GM21526 (cell line): ENCODE data around the gene BCAS3.
"Not testable (repeated sequence)": the region's sequence is repeated elsewhere in the genome, so short reads cannot be mapped to it uniquely, and the experiment has no call there.

Source experiments
- ATAC-seq: cut with Tn5 transposase; IDR thresholded peaks from one replicate; pipeline ENCODE4 v1.9.1; 2021; ENCODE audit warnings: moderate library complexity; ENCODE audit not compliant: unreplicated experiment, low FRiP score

BCAS3 gene

DNA sequence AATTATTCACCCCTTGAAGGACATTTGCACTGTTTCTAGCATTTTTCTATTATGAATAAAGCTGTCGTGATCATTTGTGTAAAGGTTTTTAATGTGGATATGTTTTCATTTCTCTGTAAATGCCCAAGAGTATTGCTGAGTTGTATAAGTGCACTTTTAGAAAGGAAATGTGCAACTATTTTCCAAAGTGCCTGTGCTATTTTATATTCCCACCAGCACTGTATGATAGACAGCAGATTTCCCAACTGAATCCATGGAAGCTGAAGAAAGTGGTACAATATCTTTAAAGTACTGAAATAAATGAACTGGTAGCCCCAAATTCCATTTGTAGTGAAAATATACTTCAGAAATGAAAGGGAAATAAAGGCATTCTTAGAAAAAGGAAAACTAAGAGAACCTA is 238.4 kb downstream of the BCAS3 start:
- ATAC-seq, result no peak

DNA sequence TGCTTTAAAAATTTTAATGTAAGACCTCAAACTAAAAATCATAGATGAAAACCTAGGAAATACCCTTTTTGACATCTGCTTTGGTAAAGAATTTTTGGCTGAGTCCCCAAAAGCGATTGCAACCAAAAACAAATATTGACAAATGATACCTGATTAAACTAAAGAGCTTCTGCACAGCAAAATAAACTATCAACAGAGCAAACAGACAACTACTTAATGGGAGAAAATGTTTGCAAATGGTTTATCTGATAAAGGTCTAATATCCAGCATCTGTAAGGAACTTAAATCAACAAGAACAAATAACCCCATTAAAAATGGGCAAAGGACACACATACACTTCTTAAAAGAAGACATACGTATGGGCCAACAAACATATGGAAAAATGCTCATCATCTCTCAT is 242.5 kb downstream of the BCAS3 start:
- no peak for ATAC-seq

DNA sequence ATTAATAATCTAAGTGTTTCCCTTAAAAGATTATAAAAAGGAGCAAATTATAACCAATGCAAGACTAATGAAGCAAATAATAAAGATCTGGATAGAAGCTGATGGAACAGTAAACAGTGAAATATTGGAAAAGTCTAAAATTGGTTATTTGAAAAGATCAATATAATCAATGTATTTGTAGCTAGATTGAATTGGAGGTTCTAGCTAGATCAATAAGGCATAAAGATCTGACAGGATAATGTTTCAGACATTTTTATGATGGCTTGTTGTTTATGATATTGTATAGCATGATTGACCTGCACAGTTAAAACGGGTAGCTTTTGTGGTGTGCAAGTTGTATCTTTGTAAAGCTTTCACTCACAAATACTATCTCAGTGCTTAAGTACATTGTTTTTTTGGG is 245.3 kb downstream of the BCAS3 start:
- no peak for ATAC-seq

DNA sequence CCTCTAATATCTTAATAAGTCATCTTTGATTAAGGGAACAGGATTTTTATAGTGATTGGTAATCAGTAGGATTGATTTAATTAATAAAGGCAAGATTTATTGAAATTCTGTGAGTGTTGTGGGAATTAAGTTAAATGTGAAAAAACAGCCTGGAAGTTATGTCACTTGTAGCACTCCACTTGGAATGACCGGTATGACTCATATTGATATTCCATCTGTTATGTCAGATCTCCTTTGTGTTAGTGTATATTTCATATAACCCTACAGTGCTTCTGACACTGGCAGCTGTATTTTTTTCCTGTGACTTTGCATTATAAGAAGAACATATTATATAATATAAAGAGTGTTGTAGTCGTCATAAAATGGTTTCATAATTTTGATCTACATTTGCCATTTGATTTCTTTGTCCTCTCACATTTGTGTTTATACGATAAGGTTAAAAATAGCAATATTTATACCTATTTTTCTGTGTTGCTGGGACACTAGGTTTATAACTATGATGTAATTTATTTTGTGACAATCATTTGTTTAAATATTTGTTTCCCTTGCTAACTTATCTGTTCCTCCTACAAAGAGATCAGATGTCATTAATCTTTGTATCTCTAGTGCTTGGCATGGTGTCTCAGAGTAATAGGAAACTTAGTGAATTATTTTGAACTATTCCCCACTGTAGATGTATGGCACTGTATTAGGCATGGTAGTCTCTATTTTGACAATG is 249.0 kb downstream of the BCAS3 start:
- no peak for ATAC-seq

DNA sequence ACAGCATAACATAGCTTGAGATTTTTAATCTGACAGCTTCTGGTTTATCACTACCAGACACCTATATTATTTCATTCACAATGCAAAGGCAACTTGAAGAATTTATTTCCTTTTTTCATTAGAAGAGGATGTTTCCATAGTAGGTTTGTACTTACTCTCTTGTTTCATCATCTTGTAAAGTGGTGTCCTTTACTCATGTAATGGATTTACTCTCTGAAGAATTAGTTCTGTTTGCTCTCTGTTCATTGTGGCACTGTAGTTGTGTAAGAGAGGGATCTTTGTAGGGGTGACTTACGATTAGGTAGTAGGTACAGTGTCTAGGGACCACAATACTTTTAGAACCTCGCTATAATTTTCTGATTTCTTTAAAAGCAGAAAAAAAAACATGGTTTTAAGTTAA is 256.1 kb downstream of the BCAS3 start:
- ATAC-seq, result no peak

DNA sequence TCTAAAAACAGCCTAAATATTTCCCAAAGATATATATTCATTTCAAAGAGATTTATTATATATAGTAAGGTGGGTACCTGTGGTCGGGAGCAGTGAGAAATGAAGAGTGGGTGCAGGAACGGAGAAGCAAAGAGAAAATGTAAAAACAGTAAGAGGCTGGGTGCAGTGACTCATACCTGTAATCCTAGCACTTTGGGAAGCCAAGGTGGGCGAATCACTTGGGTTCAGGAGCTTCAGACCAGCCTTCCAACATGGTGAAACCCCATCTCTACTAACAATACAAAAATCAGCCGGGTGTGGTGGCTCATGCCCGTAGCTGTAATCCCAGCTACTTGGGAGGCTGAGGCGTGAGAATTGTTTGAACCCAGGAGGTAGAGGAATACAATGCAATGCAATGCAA is 257.1 kb downstream of the BCAS3 start:
- ATAC-seq, result no peak

DNA sequence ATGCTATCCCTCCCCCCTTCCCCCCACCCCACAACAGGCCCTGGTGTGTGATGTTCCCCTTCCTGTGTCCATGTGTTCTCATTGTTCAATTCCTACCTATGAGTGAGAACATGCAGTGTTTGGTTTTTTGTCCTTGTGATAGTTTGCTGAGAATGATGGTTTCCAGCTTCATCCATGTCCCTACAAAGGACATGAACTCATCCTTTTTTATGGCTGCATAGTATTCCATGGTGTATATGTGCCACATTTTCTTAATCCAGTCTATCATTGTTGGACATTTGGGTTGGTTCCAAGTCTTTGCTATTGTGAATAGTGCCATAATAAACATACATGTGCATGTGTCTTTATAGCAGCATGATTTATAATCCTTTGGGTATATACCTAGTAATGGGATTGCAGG is 258.3 kb downstream of the BCAS3 start:
- ATAC-seq, result not testable (repeated sequence)

DNA sequence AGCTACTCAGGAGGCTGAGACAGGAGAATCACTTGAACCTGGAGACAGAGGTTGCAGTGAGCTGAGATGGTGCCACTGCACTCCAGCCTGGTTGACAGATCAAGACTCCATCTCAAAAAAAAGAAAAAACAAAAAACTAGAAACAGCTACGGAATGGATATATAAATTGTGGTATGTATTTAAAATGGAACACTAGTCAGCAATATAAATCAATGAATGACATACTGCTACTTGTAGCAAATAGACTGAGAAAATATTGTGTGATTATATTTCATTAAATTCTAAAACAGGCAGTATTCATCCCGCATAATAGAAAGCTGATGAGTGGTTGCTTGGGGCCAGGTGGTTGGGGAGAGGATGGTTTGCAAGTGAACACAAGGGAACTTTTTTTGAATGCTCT is 261.7 kb downstream of the BCAS3 start:
- no peak for ATAC-seq

DNA sequence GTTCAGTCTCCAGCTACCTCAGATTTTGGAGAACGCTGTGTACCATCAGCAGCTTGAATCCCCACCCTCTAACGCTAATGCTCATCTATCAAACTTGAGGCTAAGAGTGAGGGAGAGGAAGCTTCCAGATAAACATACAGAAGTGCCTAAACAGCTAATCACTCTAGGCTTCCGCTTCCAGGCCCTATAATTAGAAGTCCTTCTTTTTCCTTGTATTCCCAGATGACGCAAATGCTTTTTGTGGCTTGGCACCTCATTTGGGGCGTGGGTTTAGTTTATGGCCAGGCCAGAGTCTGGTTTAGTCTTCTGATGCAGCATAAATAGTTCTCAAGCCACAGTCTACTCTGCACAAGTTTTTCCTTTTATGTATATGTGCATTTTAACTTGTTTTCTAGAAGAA is 263.4 kb downstream of the BCAS3 start:
- no peak for ATAC-seq

DNA sequence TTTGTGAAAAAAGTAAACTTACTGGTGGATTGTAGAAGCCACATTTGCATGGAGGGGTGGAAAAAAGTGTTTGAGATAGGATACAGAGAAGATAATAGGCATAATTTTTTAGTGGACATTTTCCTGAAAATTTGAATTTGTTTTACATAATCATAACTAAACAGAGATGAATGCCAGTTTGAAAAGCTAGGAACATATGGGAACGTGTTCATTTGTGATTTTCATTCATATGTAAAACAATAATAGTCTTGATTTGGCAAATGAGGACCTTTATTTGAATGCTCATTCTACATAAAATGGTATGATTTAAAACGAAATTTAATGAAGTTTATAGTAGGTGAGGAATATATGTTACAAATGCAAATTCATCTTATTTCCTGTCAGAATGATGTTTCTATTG is 263.9 kb downstream of the BCAS3 start:
- ATAC-seq, result no peak

DNA sequence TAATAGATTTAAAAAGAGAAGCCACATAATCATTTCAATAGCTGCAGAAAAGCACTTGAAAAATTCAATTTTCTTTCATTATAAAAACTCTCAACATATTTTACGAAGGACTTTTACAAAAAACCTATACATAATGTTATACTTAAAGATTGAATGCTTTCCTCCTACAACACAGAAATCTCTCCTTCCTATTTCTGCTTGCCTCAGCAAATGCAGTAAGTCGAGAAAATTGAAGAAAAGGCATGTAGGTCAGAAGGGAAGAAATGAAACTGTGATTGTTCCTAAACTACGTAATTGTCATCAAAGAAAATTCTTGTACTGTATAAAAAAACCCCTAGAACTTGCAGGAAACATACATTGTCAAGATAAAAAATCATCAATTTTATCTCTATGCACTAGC is 267.1 kb downstream of the BCAS3 start:
- ATAC-seq, result no peak

DNA sequence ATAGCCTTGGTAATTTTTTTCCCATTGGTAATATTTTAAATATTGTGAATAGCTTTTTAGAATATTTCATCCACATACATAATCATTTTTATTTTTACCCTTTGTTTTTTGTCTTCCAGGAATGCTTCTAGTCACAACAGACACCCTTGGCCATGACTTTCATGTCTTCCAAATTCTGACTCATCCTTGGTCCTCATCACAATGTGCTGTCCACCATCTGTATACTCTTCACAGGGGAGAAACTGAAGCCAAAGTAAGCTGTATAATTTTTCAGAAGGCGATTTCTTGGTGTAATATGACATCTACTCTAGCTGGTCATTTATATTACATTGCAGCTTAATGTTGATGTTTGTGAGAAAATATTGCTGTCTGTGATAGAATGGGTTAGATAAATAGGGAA is 269.4 kb downstream of the BCAS3 start:
- no peak for ATAC-seq

DNA sequence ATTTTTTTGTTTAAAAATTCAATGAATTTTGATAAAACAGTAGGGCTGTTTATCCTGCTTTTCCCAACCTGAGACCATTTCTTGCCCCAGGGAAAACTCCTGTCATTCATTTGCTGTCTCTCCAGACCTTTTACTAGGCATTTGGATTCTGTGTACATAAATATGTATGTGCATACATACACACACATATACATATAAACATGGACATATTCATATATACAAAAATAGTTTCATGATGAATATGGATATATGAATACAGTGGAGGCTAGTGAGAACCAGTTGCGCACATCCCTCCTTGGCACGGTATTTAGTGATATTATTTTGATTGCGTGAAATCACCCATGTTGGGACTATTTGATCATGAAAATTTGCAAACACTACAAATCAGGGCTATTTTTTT is 269.9 kb downstream of the BCAS3 start:
- ATAC-seq, result no peak

DNA sequence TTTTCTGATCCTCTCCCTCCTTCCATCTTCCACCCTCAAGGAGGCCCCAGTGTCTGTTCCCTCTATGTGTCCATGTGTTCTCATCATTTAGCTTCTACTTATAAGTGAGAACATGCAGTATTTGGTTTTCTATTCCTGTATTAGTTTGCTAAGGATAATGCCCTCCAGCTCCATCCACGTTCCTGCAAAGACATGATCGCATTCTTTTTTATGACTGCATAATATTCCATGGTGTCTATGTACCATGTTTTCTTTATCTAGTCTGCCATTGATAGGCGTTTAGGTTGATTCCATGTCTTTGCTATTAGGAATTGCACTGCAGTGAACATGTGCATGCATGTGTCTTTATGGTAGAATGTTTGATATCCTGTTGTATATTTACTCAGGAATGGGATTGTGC is 275.1 kb downstream of the BCAS3 start:
- no peak for ATAC-seq

DNA sequence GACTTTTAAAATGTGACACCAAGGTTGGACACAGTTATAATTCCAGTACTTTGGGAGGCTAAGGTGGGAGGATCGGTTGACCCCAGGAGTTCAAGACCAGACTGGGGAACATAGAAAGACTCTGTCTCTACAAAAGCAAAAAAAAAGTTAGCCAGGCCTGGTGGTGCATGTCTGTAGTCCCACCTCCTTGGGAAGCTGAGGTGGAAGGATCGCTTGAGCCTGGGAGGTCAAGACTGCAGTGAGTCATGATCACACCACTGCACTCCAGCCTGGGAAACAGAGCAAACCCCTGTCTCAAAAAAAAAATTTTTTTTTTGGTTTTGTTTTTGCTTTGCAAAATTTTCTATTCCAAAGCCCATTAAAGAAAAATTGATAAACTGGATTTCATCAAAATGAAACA is 281.4 kb downstream of the BCAS3 start:
- ATAC-seq, result no peak

DNA sequence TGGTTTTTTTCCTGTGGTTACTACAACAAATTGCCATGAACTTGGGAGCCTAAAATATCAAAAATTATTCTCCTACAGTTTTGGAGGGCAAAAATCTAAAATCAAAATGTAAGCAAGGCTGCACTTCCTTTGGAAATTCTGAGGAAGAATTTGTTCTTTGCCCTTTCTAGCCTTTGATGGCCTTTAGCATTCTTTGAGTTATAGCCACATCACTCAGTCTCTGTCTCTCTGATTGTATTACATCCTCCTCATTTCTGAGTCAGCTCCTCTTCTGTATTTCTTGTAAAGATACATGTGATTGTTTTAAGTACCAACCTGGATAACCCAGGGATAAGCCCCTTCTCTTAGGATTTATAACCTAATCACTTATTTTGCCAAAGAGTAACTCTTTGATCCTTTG is 282.0 kb downstream of the BCAS3 start:
- no peak for ATAC-seq

DNA sequence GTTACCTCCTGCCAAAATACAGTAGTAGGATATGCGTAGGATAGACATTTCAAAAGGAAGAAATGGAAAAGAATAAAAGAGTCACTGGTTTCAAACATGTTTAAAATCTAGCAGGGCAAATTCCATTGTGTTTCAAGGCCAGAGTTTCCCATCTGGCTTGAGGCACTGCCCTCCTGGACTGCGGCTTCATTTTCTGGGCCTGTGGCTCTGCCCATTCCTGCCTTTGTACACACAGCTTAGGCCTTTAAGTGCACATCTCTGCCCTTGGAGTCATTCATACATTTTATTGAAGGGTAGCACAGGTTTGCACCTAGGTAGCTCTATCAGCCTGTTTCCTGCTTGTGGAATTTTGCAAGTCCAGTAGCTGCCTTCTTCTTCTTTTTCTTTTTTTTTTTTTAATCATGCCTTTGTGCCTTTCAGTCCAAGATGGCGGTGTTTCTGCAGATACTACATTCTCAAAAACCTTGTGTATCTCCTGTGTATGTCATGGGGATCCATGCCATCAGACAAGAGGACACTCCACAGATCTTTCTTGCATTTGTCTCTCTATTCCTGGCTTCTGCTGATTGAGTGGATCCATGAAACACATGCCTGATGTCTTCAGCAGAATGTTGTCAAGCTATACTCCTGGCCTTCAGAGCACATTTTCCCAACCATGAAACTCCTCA is 282.9 kb downstream of the BCAS3 start:
- no peak for ATAC-seq

DNA sequence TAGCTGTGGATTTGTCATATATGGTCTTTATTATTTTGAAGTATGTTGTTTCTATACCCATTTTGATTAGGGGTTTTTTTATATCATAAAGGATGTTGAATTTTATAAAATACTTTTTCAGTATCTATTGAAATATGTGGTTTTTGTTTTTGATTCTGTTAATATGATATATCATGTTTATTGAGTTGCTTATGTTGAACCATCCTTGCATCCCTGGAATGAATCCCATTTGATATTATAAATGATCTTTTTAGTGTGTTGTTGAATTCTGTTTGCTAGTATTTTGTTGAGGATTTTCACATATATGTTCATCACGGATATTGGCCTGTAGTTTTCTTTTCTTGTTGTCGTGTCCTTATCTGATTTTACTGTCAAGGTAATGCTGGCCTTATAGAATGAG is 286.5 kb downstream of the BCAS3 start:
- ATAC-seq, result no peak

DNA sequence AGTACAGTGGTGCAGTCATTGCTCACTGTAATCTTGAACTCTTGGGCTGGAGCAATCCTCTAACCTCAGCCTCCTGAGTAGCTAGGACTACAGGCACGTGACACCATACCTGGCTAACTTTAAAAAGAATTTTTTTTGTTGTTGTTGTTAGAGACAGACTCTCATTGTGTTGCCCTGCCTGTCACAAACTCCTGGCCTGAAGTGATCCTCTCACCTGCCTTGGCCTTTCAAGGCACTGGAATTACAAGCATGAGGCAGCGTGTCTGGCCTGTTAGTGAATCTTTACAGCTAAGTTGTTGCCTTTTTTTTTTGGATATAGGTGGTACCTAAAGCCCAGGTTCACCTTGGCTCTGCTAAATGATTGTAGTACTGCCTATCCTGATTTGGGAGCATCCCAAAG is 290.6 kb downstream of the BCAS3 start:
- no peak for ATAC-seq

DNA sequence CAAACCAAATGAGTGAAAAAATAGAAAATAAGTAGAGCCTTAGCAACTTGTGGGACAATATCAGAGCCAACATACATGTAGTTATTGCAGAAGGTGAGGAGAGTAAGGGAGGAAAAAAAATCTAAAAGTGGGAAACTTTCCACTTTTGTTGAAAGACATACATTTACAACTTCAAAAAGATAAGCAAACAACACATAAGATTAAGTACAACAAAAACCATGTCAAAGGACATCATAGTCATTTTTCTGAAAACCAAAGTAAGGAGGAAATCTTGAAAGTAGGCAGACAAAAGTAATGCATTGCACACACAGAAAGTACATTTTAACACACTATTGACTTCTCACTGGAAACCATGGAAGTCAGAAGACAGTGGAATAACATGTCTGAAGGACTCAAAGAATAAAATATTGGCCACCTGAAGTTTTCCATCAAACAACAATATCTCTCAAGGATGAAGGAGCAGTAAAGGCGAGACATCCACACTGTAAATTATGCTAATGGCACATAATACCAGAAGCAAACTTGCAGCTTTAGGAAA is 291.9 kb downstream of the BCAS3 start:
- ATAC-seq, result no peak

DNA sequence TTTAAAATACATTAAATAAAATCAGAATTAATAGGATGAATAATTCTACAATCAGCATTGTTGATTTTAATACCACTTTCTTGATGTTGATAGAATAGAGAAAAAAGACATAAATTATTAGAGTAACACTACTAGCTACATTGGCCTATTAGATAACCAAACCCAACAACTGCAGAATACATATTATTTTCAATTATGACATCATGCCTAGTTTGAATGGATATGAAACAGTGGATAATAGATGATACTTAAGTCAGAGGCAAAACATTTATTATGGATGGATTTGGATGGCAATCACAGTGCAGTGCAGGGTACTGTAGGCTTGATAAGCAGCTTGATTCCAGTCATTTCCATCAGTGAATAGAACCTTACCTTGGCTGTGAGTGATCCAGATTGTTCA is 293.1 kb downstream of the BCAS3 start:
- no peak for ATAC-seq
